Prostate gland (tissue), 2 donors: ENCODE data around the gene KRT6C. TPM values are rescaled to one million over a fixed set of nuclear protein-coding genes. Genes with fewer than 3 reads are reported as not detected.

ENCODE experiments used
- DNase-seq: peaks from one replicate; pipeline ENCODE4 v3.0.0-alpha.2; 2019; ENCODE audit warnings: low spot score
- H3K27ac ChIP-seq, 2 donors: fragments of 200-600 bp; sonication (generic); 2 replicates each; pipeline ENCODE4 v1.5.1; 2017 to 2019
- H3K27me3 ChIP-seq: fragments of 200-600 bp; sonication (generic); replicated peaks from 2 replicates; pipeline ENCODE4 v1.5.1; 2019; ENCODE audit not compliant: insufficient read depth
- H3K36me3 ChIP-seq, 2 donors: fragments of 200-600 bp; sonication (generic); 1 replicate in 1 of 2; 2 replicates in 1 of 2; pipeline versions ENCODE4 v1.5.1 to v1.8.1; 2017 to 2019
- H3K4me1 ChIP-seq: fragments of 200-600 bp; sonication (generic); replicated peaks from 2 replicates; pipeline ENCODE4 v1.5.1; 2019
- H3K4me3 ChIP-seq, 2 donors: fragments of 200-600 bp; sonication (generic); 2 replicates each; pipeline ENCODE4 v1.5.1; 2017 to 2019
- H3K9me3 ChIP-seq: fragments of 200-600 bp; sonication (generic); 2 replicates; pipeline ENCODE4 v1.5.1; 2017
- POLR2A ChIP-seq: fragments of 450-650 bp; IDR thresholded peaks from one replicate; pipeline ENCODE4 v1.6.1; 2016; ENCODE audit warnings: antibody characterized with exemption, mild to moderate bottlenecking
- POLR2AphosphoS5 ChIP-seq: sonication (generic); formaldehyde crosslinking; IDR thresholded peaks from one replicate; pipeline ENCODE4 v1.6.1; 2017; ENCODE audit warnings: antibody characterized with exemption
- WGBS: methylation state at CpG from one replicate; pipeline ENCODE4 v1.1.5; 2018; 5-methylcytosine and 5-hydroxymethylcytosine counted together
- intact Hi-C: fragments of 100-400 bp; cut with DNase I; formaldehyde crosslinking; loops from one replicate; pipeline ENCODE4 v1.14.2; 2022
- total RNA-seq, 2 donors: library from RNA; depleted of rRNA; stranded (reverse); fragments of >200 nt; gene quantifications; one replicate each; pipeline ENCODE4 v1.1.0, GENCODE V29; 2016
- TF ChIP-seq, protein P1 (sequence below), 4 experiments: fragments of 200-600 bp in 2 of 4; fragments of 450-650 bp in 2 of 4; sonication (generic) in 2 of 4; IDR thresholded peaks; 1 replicate in 3 of 4; 2 replicates in 1 of 4; pipeline ENCODE4 v1.5.1; 2016 to 2019; ENCODE audit warnings: antibody characterized with exemption in 4 of 4, mild to moderate bottlenecking in 2 of 4, moderate library complexity in 2 of 4

Gene KRT6C
- total RNA-seq, 2 donors from 2014 or later = not detected

GRCh38 chr12:52498946-52499345 lies 25.3 kb upstream of the KRT6C start:
- TF ChIP-seq, protein P1, sequence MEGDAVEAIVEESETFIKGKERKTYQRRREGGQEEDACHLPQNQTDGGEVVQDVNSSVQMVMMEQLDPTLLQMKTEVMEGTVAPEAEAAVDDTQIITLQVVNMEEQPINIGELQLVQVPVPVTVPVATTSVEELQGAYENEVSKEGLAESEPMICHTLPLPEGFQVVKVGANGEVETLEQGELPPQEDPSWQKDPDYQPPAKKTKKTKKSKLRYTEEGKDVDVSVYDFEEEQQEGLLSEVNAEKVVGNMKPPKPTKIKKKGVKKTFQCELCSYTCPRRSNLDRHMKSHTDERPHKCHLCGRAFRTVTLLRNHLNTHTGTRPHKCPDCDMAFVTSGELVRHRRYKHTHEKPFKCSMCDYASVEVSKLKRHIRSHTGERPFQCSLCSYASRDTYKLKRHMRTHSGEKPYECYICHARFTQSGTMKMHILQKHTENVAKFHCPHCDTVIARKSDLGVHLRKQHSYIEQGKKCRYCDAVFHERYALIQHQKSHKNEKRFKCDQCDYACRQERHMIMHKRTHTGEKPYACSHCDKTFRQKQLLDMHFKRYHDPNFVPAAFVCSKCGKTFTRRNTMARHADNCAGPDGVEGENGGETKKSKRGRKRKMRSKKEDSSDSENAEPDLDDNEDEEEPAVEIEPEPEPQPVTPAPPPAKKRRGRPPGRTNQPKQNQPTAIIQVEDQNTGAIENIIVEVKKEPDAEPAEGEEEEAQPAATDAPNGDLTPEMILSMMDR (IDR thresholded peaks at IDR 0.05) = no peak
- TF ChIP-seq POLR2A = no peak
- TF ChIP-seq POLR2AphosphoS5 = no peak
- intact Hi-C loops = no loop called here
- WGBS = 15% methylated on average over 1 of the region's 1 CpG
- Histone ChIP-seq H3K27me3 (no peaks in the 10 kb centered on the region), H3K9me3 (no peaks in the 10 kb centered on the region), H3K36me3 (no peaks in the 10 kb centered on the region), H3K27ac (no peak overlapping the region), H3K4me3 (no peak overlapping the region), H3K4me1 (no peaks in the 10 kb centered on the region)
- DNase-seq = no peak

DNA sequence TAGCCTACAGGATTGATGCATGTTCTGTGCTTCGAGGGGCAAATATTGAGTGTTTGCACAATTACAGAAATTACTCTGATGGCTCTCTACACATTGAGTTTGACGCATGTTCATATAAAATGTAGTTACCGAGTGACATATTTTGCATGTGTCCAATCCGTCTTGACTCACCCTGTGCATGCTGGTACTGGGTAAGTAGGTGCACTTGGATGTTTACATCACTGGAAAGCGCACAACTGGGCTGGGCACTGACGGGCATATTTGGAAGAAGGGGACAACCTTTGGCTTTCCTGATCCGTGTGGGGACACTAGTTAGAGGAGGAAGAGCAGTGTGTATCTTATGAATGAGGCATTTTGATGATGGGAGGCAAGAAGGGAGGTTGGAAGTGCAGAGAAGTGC lies 24.4 kb upstream of the KRT6C start:
- Histone ChIP-seq H3K36me3 (no peaks in the 10 kb centered on the region), H3K27me3 (no peaks in the 10 kb centered on the region), H3K9me3 (no peaks in the 10 kb centered on the region), H3K27ac (no peak overlapping the region), H3K4me3 (no peak overlapping the region), H3K4me1 (no peaks in the 10 kb centered on the region)
- intact Hi-C loops = no loop called here
- TF ChIP-seq POLR2A (no peak), POLR2AphosphoS5 (no peak)
- TF ChIP-seq, protein P1 (IDR thresholded peaks at IDR 0.05) = no peak
- 93% methylated on average over 7 of the region's 7 CpGs for WGBS
- DNase-seq = no peak

DNA sequence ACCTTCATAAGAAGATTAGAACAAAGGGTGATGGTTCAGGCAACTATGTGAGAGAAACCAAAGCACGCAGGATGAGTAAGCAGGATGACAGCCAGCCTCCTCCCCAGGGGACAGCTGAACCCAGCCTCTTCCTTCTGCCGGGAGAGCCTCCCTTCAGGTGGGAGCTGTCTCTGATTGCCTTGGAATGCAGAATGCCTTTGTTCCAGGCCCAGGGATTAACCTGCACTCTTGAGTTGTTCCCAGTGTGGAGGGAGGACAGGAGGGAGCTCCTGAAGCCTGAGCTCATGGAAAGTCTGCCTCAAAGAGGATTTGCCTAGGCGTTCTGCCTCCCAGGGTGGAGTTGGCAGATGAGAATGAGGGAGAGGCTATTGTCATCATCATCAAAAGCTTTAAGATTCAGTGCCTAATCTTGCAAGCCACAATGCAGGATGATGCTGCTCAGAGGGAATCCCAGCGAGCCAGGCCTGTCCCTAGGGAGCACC lies 23.0 kb upstream of the KRT6C start:
- intact Hi-C loops = no loop called here
- WGBS = 58% methylated on average over 4 of the region's 4 CpGs
- Histone ChIP-seq H3K27me3 (no peaks in the 10 kb centered on the region), H3K27ac (no peak overlapping the region), H3K4me3 (no peak overlapping the region), H3K9me3 (no peaks in the 10 kb centered on the region), H3K36me3 (no peaks in the 10 kb centered on the region), H3K4me1 (no peaks in the 10 kb centered on the region)
- TF ChIP-seq POLR2A (no peak), POLR2AphosphoS5 (no peak)
- TF ChIP-seq, protein P1 (IDR thresholded peaks at IDR 0.05) = no peak
- DNase-seq = no peak

DNA sequence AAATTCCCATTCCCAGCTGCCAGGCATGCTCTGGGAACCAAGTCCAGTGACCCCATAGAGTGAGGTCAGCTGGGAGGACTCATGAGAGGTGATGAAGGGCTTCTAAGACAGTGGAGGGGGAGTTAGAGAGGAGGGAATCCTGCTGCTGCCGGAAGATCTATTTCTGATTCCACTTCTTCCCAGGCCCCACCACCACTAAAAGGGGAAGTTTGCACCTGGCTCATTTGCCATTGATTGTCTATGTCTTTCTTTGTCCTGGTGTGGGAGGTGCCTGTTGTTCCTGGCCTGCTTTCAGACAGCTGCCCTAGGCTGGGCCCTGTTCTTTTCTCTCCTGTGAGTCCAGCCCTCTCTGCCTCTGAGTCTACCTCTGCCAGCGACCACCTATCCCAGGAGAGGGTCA lies 22.4 kb upstream of the KRT6C start:
- H3K9me3 ChIP-seq = no peaks in the 10 kb centered on the region
- H3K4me3 ChIP-seq = no peak overlapping the region
- intact Hi-C loops = no loop called here
- H3K4me1 ChIP-seq = no peaks in the 10 kb centered on the region
- no peaks in the 10 kb centered on the region for H3K27me3 ChIP-seq
- no peaks in the 10 kb centered on the region for H3K36me3 ChIP-seq
- no peak overlapping the region for H3K27ac ChIP-seq
- TF ChIP-seq POLR2A = no peak
- TF ChIP-seq POLR2AphosphoS5 = no peak
- TF ChIP-seq, protein P1 (IDR thresholded peaks at IDR 0.05) = no peak
- no peak for DNase-seq
- WGBS = 51% methylated on average over 2 of the region's 2 CpGs

DNA sequence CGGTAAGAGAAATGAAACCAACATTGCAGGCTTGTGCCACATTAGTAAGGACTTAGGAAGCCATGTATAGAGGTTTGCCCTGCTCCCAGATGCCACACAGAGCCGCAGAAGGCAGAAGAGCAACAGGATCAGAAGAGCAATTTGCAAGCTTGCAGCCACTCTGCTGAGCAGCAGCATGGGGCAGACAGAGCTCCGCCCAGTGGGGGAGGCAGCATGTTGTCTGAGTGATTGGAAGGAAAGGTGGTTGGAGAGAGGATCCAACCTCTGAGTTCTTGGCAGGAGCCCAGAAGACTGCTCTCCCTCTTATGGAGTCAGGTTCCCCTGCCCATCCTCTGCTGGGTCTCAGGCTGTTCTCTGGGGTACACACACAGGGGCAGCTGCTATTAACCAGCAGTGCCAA lies 21.8 kb upstream of the KRT6C start:
- WGBS = 40% methylated on average over 3 of the region's 3 CpGs
- TF ChIP-seq POLR2AphosphoS5 (no peak), POLR2A (no peak)
- TF ChIP-seq, protein P1 (IDR thresholded peaks at IDR 0.05) = no peak
- Histone ChIP-seq H3K4me3 (no peak overlapping the region), H3K4me1 (no peaks in the 10 kb centered on the region), H3K9me3 (no peaks in the 10 kb centered on the region), H3K27ac (no peak overlapping the region), H3K27me3 (no peaks in the 10 kb centered on the region), H3K36me3 (no peaks in the 10 kb centered on the region)
- no peak for DNase-seq
- intact Hi-C loops = no loop called here
